GM21723 (cell line): Measurements from ENCODE around the gene CST11.
A peak's percentile ranks its signal among the peaks of the same experiment; 100 is the strongest.

Experiments used
- ATAC-seq: cut with Tn5 transposase; IDR thresholded peaks from one replicate; pipeline ENCODE4 v1.9.1; 2021; ENCODE audit warnings: mild to moderate bottlenecking, moderate library complexity; ENCODE audit not compliant: unreplicated experiment

Gene CST11

GRCh38 chr20:23420943-23421931 is 31.4 kb downstream of the CST11 start, which contains the start of gene NAPB:
TSS of gene NAPB (minus strand) at chr20:23421488. CDS start at chr20:23421402, 86 bp downstream.
- peak; percentile 95 for ATAC-seq

- peak; percentile 36 for ATAC-seq
Observed at GRCh38 chr20:23419995-23420901, 32.4 kb downstream of the CST11 start.

GRCh38 chr20:23419657-23419994 is 33.0 kb downstream of the CST11 start:
- no peak for ATAC-seq

GRCh38 chr20:23417861-23418260 is 34.8 kb downstream of the CST11 start:
- no peak for ATAC-seq

GRCh38 chr20:23415959-23416583 is 36.6 kb downstream of the CST11 start:
- ATAC-seq = no peak

GRCh38 chr20:23415555-23415954 is 37.1 kb downstream of the CST11 start:
- no peak for ATAC-seq

- ATAC-seq = no peak
Observed at GRCh38 chr20:23414526-23415188, 38.0 kb downstream of the CST11 start.

- no peak for ATAC-seq
Observed at GRCh38 chr20:23413862-23414422, 38.7 kb downstream of the CST11 start.

- no peak for ATAC-seq
Observed at GRCh38 chr20:23412026-23412425, 40.6 kb downstream of the CST11 start.

- ATAC-seq = no peak
Observed at GRCh38 chr20:23410916-23411695, 41.6 kb downstream of the CST11 start.

- no peak for ATAC-seq
Observed at GRCh38 chr20:23409800-23410199, 42.9 kb downstream of the CST11 start.

GRCh38 chr20:23408957-23409356 is 43.7 kb downstream of the CST11 start:
- no peak for ATAC-seq

GRCh38 chr20:23407781-23408464 is 44.8 kb downstream of the CST11 start:
- ATAC-seq = peak; percentile 88

GRCh38 chr20:23406880-23407279 is 45.8 kb downstream of the CST11 start:
- ATAC-seq = no peak

- ATAC-seq = no peak
Observed at GRCh38 chr20:23404196-23404595, 48.5 kb downstream of the CST11 start.

- no peak for ATAC-seq
Observed at GRCh38 chr20:23403751-23404150, 48.9 kb downstream of the CST11 start.

- no peak for ATAC-seq
Observed at GRCh38 chr20:23401051-23401450, 51.6 kb downstream of the CST11 start.
